Activated T-cell treated with anti-CD3 and anti-CD28 coated beads for 1 hour (primary cell): ENCODE measurements around the gene BACE2.
"Not testable (repeated sequence)": the region's sequence is repeated elsewhere in the genome, so short reads cannot be mapped to it uniquely, and the experiment has no call there.

Experiments used
- DNase-seq: peaks from one replicate; pipeline ENCODE4 v3.0.0-alpha.2; 2020; ENCODE audit warnings: low read depth

Gene BACE2

GRCh38 chr21:41215856-41216408 is 48.0 kb downstream of the BACE2 start:
- DNase-seq: no peak

- DNase-seq: no peak
Observed at GRCh38 chr21:41216486-41216885, 48.5 kb downstream of the BACE2 start.

- no peak for DNase-seq
Observed at GRCh38 chr21:41217671-41218385, 49.9 kb downstream of the BACE2 start.

- no peak for DNase-seq
Observed at GRCh38 chr21:41219498-41220207, 51.7 kb downstream of the BACE2 start.

GRCh38 chr21:41220208-41220733 is 52.3 kb downstream of the BACE2 start:
- no peak for DNase-seq

GRCh38 chr21:41222247-41223068 is 54.5 kb downstream of the BACE2 start:
- DNase-seq: no peak

- DNase-seq: no peak
Observed at GRCh38 chr21:41226853-41227252, 58.9 kb downstream of the BACE2 start.

GRCh38 chr21:41227357-41228005 is 59.5 kb downstream of the BACE2 start:
- DNase-seq: no peak

GRCh38 chr21:41228006-41228370 is 60.0 kb downstream of the BACE2 start:
- no peak for DNase-seq

GRCh38 chr21:41228492-41228891 is 60.5 kb downstream of the BACE2 start:
- no peak for DNase-seq

GRCh38 chr21:41228958-41229357 is 61.0 kb downstream of the BACE2 start:
- DNase-seq: no peak

GRCh38 chr21:41229509-41230248 is 61.7 kb downstream of the BACE2 start:
- DNase-seq: no peak

GRCh38 chr21:41230497-41230896 is 62.5 kb downstream of the BACE2 start:
- no peak for DNase-seq

- DNase-seq: no peak
Observed at GRCh38 chr21:41231060-41231459, 63.1 kb downstream of the BACE2 start.

GRCh38 chr21:41232013-41232412 is 64.1 kb downstream of the BACE2 start:
- DNase-seq: no peak

GRCh38 chr21:41233916-41234315 is 66.0 kb downstream of the BACE2 start:
- no peak for DNase-seq

- no peak for DNase-seq
Observed at GRCh38 chr21:41234569-41234968, 66.6 kb downstream of the BACE2 start.

GRCh38 chr21:41235201-41235600 is 67.2 kb downstream of the BACE2 start:
- no peak for DNase-seq

GRCh38 chr21:41236352-41236973 is 68.5 kb downstream of the BACE2 start:
- DNase-seq: no peak

GRCh38 chr21:41238081-41238796 is 70.3 kb downstream of the BACE2 start:
- DNase-seq: not testable (repeated sequence)
